ENCODE results near the gene PGAP2. TPM values are rescaled to one million over a fixed set of nuclear protein-coding genes. Genes with fewer than 3 reads are reported as not detected.
"Not testable (repeated sequence)": the region's sequence is repeated elsewhere in the genome, so short reads cannot be mapped to it uniquely, and the experiment has no call there.

The PGAP2 gene
- 39.1 TPM for polyA plus RNA-seq (2013, experiment 1 of 2)
- polyA plus RNA-seq (2013, experiment 2 of 2): 33.2 TPM

- Histone ChIP-seq H3K36me3 (ENCODE audit: insufficient read depth, low read length) (peaks cover 3% of the 10 kb centered on the region; the same call in 1 of the 2 replicates), H3K4me3 (ENCODE audit: low read length) (peak within 1 kb of the TSS; percentile 79), H3K27ac (ENCODE audit: low read depth, low read length) (peak within 1 kb of the TSS; percentile 70; the same call in 1 of the 2 replicates), H3K9ac (ENCODE audit: low read depth, low read length) (peak within 1 kb of the TSS; percentile 76), H3K9me3 (ENCODE audit: insufficient read depth, low read depth, low read length) (no peaks in the 10 kb centered on the region), H3K4me1 (ENCODE audit: insufficient read depth, low read length) (0 out of 2 replicates have a peak, but pooled peaks cover 4% of the 10 kb centered on the region), H3K27me3 (ENCODE audit: insufficient read depth, low read length) (no peaks in the 10 kb centered on the region)
- under 1% methylated on average over 52 of the region's 55 CpGs for WGBS
These were observed at the start of gene PGAP2 for GRCh38 chr11:3807909-3808860. TSS of gene PGAP2 (plus strand) at chr11:3808560. CDS start at chr11:3811260, 2,700 bp downstream.

- Histone ChIP-seq H3K9ac (ENCODE audit: low read depth, low read length) (no peak overlapping the region), H3K27me3 (ENCODE audit: insufficient read depth, low read length) (no peaks in the 10 kb centered on the region), H3K36me3 (ENCODE audit: insufficient read depth, low read length) (peaks cover 99% of the 10 kb centered on the region), H3K9me3 (ENCODE audit: insufficient read depth, low read depth, low read length) (no peaks in the 10 kb centered on the region), H3K4me3 (ENCODE audit: low read length) (no peak overlapping the region), H3K4me1 (ENCODE audit: insufficient read depth, low read length) (no peaks in the 10 kb centered on the region), H3K27ac (ENCODE audit: low read depth, low read length) (no peak overlapping the region)
- WGBS: 98% methylated on average over 4 of the region's 4 CpGs
These were observed 44.1 kb upstream of the PGAP2 start for GRCh38 chr11:3764266-3764665.

DNA sequence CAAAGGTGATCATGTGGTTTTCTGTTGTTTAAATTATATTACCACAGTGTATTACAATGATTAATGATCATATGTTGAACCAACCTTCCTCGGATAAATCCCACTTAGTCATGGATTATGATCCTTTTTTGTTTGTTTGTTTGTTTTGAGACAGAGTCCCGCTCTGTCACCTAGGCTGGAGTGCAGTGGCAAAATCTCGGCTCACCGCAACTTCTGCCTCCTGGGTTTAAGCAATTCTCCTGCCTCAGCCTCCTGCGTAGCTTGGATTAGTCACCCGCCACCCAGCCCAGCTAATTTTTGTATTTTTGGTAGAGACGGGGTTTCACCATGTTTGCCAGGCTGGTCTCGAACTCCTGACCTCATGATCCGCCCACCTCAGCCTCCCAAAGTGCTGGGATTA is 41.5 kb upstream of the PGAP2 start:
- H3K36me3 ChIP-seq (ENCODE audit: insufficient read depth, low read length): peaks cover 100% of the 10 kb centered on the region
- not testable (repeated sequence) for H3K9ac ChIP-seq (ENCODE audit: low read depth, low read length); H3K27ac ChIP-seq (ENCODE audit: low read depth, low read length); H3K4me3 ChIP-seq (ENCODE audit: low read length); H3K4me1 ChIP-seq (ENCODE audit: insufficient read depth, low read length); H3K27me3 ChIP-seq (ENCODE audit: insufficient read depth, low read length); H3K9me3 ChIP-seq (ENCODE audit: insufficient read depth, low read depth, low read length)
- 96% methylated on average over 9 of the region's 9 CpGs for WGBS

DNA sequence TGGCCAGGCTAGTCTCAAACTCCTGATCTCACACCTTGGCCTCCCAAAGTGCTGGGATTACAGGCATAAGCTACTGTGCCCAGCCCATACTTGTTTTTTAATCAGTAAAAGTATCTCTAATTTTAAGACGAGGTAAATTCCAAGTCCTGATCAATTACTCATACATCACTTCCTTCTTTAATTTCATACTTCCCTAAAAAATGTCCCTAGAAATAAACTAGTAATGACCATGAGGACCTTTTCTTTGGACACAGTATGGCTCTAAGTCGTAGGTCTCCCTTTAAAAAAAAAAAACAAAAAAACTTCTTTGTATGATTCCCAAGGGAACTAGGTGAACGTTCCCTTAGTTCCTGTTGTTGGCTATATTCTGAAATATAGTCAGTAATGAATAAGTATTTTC is 40.8 kb upstream of the PGAP2 start:
- Histone ChIP-seq H3K36me3 (ENCODE audit: insufficient read depth, low read length) (peaks cover 100% of the 10 kb centered on the region), H3K27ac (ENCODE audit: low read depth, low read length) (no peak overlapping the region), H3K9ac (ENCODE audit: low read depth, low read length) (no peak overlapping the region), H3K4me1 (ENCODE audit: insufficient read depth, low read length) (no peaks in the 10 kb centered on the region), H3K4me3 (ENCODE audit: low read length) (no peak overlapping the region), H3K27me3 (ENCODE audit: insufficient read depth, low read length) (no peaks in the 10 kb centered on the region), H3K9me3 (ENCODE audit: insufficient read depth, low read depth, low read length) (no peaks in the 10 kb centered on the region)
- 94% methylated on average over 2 of the region's 3 CpGs for WGBS

DNA sequence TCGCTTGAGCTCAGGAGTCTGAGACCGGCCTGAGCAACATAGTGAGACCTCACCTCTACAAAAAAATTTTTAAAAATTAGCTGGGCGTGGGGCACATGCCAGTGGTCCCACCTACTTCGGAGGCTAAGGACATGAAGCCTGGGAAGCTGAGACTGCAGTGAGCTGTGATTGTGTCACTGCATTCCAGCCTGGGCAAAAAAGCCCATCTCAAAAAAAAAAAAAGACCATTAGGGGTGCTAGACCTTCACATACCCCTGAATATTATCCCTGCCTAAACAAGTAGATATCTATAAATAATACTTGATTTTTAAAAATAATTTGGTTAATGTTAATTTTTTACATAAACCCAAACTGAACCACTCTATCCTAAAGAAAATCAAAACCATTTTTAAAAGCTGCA is 35.2 kb upstream of the PGAP2 start:
- no peak overlapping the region for H3K4me3 ChIP-seq (ENCODE audit: low read length)
- WGBS: 88% methylated on average over 4 of the region's 4 CpGs
- H3K27ac ChIP-seq (ENCODE audit: low read depth, low read length): no peak overlapping the region
- peaks cover 100% of the 10 kb centered on the region for H3K36me3 ChIP-seq (ENCODE audit: insufficient read depth, low read length)
- H3K27me3 ChIP-seq (ENCODE audit: insufficient read depth, low read length): no peaks in the 10 kb centered on the region
- no peaks in the 10 kb centered on the region for H3K9me3 ChIP-seq (ENCODE audit: insufficient read depth, low read depth, low read length)
- H3K9ac ChIP-seq (ENCODE audit: low read depth, low read length): no peak overlapping the region
- H3K4me1 ChIP-seq (ENCODE audit: insufficient read depth, low read length): no peaks in the 10 kb centered on the region

DNA sequence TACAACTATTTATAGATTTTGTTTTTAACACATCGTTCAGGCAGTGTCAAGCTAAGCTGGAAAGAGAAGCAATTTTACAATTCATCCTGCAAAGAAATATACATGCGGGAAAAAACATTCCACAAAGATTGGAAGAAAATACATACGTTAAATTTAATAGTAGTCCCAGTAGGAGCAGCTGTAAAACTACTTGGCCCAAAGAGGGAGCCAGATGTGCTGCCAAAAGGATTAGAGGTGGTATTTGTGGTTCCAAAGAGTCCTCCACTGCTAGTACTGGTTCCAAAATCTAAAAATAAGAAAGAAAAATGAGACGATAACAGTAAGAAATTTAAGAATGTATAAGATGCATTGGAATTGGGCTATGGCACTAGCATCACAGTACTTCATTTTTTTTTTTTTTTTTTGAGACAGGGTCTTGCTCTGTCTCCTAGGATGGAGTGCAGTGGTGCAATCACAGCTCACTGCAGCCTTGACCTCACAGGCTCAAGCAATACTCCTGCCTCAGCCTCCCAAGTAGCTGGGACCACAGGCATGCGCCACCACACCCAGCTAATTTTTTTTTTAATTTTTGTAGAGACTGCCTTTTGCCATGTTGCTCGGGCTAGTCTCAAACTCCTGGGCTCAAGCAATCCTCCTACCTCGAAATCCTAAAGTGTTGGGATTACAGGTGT is 32.5 kb upstream of the PGAP2 start:
- H3K9me3 ChIP-seq (ENCODE audit: insufficient read depth, low read depth, low read length): no peaks in the 10 kb centered on the region

DNA sequence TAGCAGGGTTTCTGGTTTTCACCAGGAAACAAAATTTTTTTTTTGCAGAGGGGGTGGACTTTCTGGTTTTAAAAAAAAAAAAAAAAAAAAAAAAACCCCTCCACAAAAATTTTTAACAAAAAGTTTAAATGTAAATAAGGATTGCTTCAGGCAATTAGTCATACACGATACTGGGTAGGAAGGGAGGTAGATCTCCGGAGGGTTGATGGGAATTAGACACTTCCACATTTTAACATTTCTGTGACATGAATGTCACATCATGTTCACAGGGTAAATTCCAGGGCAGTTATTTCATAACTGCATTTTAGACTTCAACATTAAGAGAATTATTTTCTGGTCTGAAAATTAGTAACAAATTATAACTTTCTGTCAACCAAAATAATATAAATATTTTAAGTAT is 26.9 kb upstream of the PGAP2 start:
- WGBS: 100% methylated on average over 1 of the region's 2 CpGs
- no peak overlapping the region for H3K27ac ChIP-seq (ENCODE audit: low read depth, low read length)

More for the DNA sequence above, 32.5 kb upstream of the PGAP2 start:
- Histone ChIP-seq H3K27ac (ENCODE audit: low read depth, low read length) (no peak overlapping the region), H3K9ac (ENCODE audit: low read depth, low read length) (no peak overlapping the region), H3K4me3 (ENCODE audit: low read length) (no peak overlapping the region), H3K27me3 (ENCODE audit: insufficient read depth, low read length) (no peaks in the 10 kb centered on the region), H3K36me3 (ENCODE audit: insufficient read depth, low read length) (peaks cover 100% of the 10 kb centered on the region), H3K4me1 (ENCODE audit: insufficient read depth, low read length) (no peaks in the 10 kb centered on the region)
- 82% methylated on average over 7 of the region's 7 CpGs for WGBS

DNA sequence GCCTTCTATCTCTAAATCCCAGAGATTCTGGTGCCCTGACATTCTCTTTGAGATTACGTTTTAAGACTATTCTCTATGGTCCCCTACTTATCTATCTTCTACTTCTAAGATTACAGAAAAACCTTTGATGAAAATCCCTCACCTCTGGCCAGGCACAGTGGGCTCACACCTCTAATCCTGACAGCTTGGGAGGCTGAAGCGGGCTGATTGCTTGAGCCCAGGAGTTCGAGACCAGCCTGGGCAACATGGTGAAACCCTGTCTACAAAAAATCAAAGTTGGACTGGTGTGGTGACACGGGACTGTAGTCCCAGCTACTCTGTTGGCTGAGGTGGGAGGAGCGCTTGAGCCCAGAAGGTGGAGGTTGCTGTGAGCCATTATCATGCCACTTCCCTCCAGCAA is 25.4 kb upstream of the PGAP2 start:
- no peaks in the 10 kb centered on the region for H3K4me1 ChIP-seq (ENCODE audit: insufficient read depth, low read length)
- no peak overlapping the region for H3K9ac ChIP-seq (ENCODE audit: low read depth, low read length)
- no peak overlapping the region for H3K4me3 ChIP-seq (ENCODE audit: low read length)
- WGBS: 94% methylated on average over 5 of the region's 5 CpGs
- H3K27ac ChIP-seq (ENCODE audit: low read depth, low read length): no peak overlapping the region
- no peaks in the 10 kb centered on the region for H3K9me3 ChIP-seq (ENCODE audit: insufficient read depth, low read depth, low read length)
- peaks cover 64% of the 10 kb centered on the region for H3K36me3 ChIP-seq (ENCODE audit: insufficient read depth, low read length)
- H3K27me3 ChIP-seq (ENCODE audit: insufficient read depth, low read length): no peaks in the 10 kb centered on the region

More for the DNA sequence above, 26.9 kb upstream of the PGAP2 start:
- peaks cover 77% of the 10 kb centered on the region for H3K36me3 ChIP-seq (ENCODE audit: insufficient read depth, low read length)
- no peaks in the 10 kb centered on the region for H3K9me3 ChIP-seq (ENCODE audit: insufficient read depth, low read depth, low read length)
- H3K9ac ChIP-seq (ENCODE audit: low read depth, low read length): no peak overlapping the region
- no peaks in the 10 kb centered on the region for H3K27me3 ChIP-seq (ENCODE audit: insufficient read depth, low read length)
- H3K4me3 ChIP-seq (ENCODE audit: low read length): no peak overlapping the region
- no peaks in the 10 kb centered on the region for H3K4me1 ChIP-seq (ENCODE audit: insufficient read depth, low read length)

DNA sequence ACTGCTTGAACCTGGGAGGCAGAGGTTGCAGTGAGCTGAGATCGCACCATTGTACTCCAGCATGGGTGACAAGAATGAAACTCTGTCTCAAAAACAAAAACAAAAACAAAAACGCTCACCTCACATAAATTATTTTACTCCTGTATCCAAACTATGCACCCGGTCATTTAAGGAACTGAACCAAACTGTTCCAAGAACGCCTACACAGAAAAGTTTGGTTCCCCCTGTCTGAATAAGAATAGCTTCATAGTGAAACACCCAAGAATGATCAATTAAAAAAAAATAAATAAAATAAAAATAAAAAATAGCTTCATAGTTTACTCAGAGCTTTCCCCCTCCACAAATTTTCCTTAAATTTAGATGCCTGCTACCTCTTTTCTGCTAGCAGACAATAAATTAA is 24.7 kb upstream of the PGAP2 start:
- H3K4me3 ChIP-seq (ENCODE audit: low read length): no peak overlapping the region
- no peaks in the 10 kb centered on the region for H3K9me3 ChIP-seq (ENCODE audit: insufficient read depth, low read depth, low read length)
- no peaks in the 10 kb centered on the region for H3K27me3 ChIP-seq (ENCODE audit: insufficient read depth, low read length)
- 98% methylated on average over 4 of the region's 4 CpGs for WGBS
- H3K27ac ChIP-seq (ENCODE audit: low read depth, low read length): no peak overlapping the region
- H3K4me1 ChIP-seq (ENCODE audit: insufficient read depth, low read length): no peaks in the 10 kb centered on the region
- H3K9ac ChIP-seq (ENCODE audit: low read depth, low read length): no peak overlapping the region
- H3K36me3 ChIP-seq (ENCODE audit: insufficient read depth, low read length): peaks cover 63% of the 10 kb centered on the region

- Histone ChIP-seq H3K36me3 (ENCODE audit: insufficient read depth, low read length) (peaks cover 55% of the 10 kb centered on the region), H3K9me3 (ENCODE audit: insufficient read depth, low read depth, low read length) (no peaks in the 10 kb centered on the region), H3K9ac (ENCODE audit: low read depth, low read length) (no peak overlapping the region), H3K27me3 (ENCODE audit: insufficient read depth, low read length) (no peaks in the 10 kb centered on the region), H3K27ac (ENCODE audit: low read depth, low read length) (no peak overlapping the region), H3K4me1 (ENCODE audit: insufficient read depth, low read length) (no peaks in the 10 kb centered on the region), H3K4me3 (ENCODE audit: low read length) (no peak overlapping the region)
- WGBS: 92% methylated on average over 8 of the region's 8 CpGs
These were observed 21.5 kb upstream of the PGAP2 start for GRCh38 chr11:3786781-3787428.

- H3K9ac ChIP-seq (ENCODE audit: low read depth, low read length): not testable (repeated sequence)
- WGBS: 95% methylated on average over 10 of the region's 10 CpGs
- peaks cover 10% of the 10 kb centered on the region for H3K4me1 ChIP-seq (ENCODE audit: insufficient read depth, low read length)
These were observed 14.0 kb upstream of the PGAP2 start for GRCh38 chr11:3794387-3794786.

More at GRCh38 chr11:3794387-3794786, 14.0 kb upstream of the PGAP2 start:
- not testable (repeated sequence) for H3K4me3 ChIP-seq (ENCODE audit: low read length); H3K9me3 ChIP-seq (ENCODE audit: insufficient read depth, low read depth, low read length); H3K27me3 ChIP-seq (ENCODE audit: insufficient read depth, low read length); H3K27ac ChIP-seq (ENCODE audit: low read depth, low read length)
- H3K36me3 ChIP-seq (ENCODE audit: insufficient read depth, low read length): peaks cover 59% of the 10 kb centered on the region

Measured in HUES64 (cell line).